ENCODE results near the gene CPSF3.

DNA sequence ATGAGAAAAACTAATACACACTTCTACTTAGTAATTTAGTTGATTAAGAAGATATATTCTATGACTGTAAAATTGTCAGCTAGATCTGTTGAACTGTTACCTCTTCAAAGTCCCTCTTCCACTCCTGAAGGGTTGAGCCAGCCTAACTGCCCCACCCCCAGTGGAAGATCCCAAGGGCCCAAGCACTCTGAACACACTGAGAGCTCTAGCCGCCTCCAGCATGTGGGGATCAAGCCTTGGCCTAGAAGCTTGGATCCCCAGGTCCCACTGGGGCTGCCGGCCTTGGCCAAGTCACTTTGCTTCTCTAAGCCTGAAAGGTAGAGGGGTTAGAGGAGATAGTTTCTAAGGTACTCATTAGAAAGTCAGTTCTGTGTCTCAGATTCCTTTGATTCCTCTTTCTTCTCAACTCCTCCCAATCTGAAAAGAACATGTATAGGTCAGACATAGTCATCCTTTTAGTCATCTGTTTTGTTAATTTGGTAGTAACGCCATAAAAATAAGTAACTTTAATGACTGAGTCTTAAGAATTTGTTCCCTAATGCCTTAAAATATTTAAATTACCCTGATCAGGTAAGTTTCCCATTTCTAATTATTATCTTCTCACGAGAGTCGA lies 5.6 kb downstream of the CPSF3 start:
- TF ChIP-seq, protein P1, sequence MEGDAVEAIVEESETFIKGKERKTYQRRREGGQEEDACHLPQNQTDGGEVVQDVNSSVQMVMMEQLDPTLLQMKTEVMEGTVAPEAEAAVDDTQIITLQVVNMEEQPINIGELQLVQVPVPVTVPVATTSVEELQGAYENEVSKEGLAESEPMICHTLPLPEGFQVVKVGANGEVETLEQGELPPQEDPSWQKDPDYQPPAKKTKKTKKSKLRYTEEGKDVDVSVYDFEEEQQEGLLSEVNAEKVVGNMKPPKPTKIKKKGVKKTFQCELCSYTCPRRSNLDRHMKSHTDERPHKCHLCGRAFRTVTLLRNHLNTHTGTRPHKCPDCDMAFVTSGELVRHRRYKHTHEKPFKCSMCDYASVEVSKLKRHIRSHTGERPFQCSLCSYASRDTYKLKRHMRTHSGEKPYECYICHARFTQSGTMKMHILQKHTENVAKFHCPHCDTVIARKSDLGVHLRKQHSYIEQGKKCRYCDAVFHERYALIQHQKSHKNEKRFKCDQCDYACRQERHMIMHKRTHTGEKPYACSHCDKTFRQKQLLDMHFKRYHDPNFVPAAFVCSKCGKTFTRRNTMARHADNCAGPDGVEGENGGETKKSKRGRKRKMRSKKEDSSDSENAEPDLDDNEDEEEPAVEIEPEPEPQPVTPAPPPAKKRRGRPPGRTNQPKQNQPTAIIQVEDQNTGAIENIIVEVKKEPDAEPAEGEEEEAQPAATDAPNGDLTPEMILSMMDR (IDR thresholded peaks at IDR 0.05), result no peak
- TF ChIP-seq EP300 (IDR thresholded peaks at IDR 0.05), result no peak
- TF ChIP-seq POLR2A (IDR thresholded peaks at IDR 0.05), result no peak
